ENCODE results near the gene TPST2.

The TPST2 gene

DNA sequence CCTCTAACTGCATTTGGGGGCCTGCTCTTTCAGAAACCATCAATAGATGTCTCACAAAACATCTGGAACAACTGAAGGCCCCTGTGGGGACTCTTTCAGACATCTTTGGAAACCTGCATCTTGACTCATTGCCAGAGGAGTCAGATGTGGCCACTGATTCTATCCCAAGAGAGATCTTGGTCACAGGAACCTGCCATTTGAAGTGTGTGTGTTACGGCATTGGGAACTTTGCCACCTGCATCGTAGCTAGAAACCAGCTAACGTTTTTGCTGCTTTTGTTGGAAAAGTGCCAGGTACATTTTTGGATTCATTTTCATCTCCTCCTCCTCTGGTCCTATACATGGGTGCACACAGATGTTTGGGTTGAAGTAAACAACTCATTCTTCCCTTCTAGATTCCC is 101.9 kb downstream of the TPST2 start:
- no peak for DNase-seq

DNA sequence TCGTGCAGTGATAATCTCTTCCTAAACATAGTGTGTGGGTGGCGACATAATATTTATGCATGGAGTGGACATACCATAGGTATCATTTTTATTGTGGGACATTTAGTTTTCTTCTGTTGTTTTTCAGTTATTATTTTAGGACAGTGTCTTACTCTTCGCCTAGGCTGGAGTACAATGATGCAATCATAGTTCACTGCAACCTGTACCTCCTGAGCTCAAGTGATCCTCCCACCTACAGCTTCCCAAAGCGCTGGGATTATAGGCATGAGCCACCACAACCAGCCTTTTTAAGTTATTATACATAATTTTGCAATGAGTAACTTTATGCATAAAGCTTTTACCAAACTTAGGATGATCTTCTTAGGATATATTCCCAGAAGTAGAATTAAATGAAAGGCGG is 103.5 kb downstream of the TPST2 start:
- no peak for DNase-seq

DNA sequence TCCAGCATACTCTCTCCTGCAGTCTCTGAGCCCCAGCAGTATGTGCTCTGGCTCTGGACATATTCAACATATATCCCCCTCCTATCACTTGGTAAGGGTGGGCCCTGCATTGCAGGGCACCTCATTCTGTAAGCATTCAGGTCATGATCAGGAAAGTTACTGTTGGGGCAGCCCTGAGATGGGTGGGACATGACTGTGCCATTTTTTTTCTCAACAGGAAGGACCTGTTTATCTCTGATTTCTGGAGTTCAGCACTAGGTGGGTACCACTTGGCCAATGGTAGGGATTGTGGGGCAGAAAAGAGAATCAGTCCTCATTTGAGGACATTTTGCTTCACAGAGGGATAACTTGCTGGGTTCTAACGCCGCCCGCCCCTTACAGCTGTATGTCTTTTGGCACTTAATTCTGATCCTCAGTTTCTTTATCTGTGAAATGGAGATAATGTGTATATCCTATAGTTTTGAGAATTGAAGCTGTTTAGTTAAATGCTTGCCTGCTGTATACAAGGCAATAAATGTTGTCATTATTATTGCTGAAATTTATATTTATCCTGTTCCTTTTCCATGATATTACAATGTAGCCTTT is 104.0 kb downstream of the TPST2 start:
- DNase-seq = no peak

DNA sequence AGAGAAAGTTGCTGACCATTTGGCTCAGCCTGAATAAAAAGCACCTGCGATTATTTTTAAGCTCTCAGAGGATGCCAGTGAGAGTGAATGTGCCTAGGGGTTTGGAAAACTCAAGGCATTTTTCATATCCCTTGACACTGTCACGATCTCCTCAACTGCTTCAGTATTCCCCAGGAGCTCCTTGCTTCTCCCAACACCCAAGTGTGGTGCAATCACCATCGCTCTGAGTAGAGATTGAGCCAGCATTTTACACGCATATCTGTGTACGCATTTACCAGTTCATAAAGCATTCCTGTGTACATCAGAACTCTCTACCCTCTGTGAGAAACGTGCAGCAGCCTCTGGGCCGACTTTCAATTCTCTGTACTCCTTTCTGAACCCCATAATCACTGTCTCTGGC is 104.9 kb downstream of the TPST2 start:
- DNase-seq = no peak

DNA sequence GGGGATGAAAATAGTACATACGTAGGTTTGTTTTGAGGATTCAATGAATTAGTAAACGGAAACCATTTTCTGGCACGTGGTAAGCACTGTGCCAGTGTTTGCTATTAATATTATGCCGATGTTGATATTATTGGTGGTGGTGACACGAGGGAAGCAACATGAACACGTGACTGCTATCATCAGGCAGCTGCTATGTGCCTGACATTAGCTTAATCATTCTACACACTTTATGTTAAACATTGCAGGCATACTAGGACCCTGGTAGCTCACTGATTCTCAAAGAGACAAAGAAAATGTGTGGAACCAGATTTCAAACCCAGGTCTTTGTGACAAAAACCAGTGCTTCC is 105.6 kb downstream of the TPST2 start:
- no peak for DNase-seq

DNA sequence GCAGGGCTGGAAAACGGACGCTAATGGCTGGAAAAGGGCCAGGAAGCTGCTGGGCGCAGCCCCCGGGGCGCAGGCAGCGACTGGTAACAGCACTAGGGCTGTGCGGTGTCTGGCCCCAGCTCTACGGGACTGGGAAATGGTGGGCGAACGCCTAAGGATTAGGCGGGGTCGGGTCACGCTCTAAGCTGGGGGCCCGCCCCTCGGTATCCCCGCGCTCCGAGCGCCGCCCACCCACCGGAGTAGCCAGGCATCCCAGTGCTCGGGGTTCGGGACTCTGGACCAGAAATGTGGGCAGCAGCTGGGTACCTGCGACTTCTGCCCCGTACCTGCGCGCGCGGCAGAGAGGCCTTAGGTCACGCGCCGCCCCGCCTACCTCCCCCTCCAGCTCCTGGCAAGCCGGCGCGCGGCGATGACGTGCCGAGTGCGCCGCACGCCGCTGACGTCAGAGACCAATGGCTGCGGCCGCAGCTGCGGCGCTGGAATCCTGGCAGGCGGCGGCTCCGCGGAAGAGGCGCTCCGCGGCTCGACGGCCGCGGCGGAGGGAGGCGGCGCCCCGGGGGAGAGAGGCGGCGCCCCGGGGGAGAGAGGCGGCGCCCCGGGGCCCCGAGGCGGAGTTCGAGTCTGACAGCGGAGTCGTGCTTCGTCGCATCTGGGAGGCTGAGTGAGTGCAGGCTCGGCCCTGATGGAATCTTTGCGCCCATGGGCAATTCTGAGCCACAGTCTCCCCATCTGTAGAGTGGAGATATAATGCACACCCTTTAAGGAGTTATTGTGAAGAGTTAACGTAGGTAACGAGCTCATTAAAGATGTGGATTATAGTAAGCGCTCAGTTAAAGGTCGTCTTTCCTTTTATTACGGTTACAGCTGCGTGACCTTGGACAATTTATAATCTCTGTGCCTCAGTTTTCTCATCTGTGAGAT is 106.2 kb downstream of the TPST2 start, which contains the start of the genes HPS4 and SRRD:
HPS4 (minus strand) TSS at position 345 of the 921 bp plus-strand sequence. CDS start 2,021 bp downstream, outside the sequence.
SRRD (plus strand) TSS at position 439 of the 921 bp plus-strand sequence; CDS start at position 453, 14 bp downstream.
- DNase-seq = peak; percentile 61 to 91

DNA sequence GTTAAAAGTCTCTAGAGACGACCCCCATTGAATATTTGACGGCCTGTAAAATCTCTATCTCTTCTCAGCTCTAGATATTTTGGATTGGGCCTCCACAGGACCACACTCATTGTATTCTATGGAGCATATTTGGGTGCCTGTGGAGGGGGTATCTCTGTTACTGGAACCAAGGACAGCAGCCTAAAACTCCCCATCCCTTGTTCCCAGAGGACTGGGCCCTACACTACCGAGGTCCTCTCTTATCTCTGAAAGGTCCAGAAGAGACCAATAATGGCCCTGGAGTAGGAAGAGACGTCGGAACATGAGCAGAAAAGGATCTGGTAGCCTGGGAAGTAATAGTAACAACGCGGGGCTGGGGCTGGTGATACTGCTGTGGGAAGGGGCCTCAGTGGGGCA is 106.9 kb downstream of the TPST2 start:
- no peak for DNase-seq

DNA sequence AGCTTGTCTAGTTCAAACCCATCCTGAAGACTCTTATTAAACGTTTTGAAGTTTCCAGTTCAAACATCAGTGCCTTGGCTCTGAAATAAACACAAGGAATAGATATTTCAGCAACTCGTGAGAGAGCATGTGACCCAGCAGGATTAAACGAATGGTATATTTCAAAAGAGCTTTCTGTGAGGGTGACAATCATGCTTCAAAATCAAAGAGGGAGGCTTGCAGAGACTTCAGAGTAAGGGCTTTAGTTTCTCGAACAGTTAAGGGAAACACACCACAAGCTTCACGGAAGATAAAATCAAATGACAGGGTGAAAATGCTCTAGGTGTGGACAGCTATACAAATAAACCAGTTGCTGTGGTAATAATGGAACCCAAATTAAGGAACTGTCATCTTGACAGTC is 107.8 kb downstream of the TPST2 start:
- no peak for DNase-seq

DNA sequence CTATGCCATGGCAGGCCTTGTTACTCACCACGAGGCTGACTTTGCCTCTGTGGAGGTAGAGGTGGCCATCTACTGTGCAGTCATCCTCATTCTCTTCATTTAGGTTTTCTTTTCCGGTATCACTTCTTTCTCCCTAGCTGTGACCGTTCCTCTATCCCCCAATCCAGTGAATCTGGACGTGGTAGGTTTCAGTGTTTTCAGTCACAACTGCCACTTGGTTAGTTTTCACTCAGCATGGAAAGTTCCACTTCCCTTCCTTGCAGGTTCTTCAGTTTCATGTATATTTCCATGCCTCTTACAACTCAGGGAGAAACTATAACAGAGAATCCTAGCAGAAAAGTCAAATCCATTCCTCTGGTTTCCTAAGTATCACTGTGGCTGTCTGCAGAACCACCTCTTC is 108.2 kb downstream of the TPST2 start:
- no peak for DNase-seq

DNA sequence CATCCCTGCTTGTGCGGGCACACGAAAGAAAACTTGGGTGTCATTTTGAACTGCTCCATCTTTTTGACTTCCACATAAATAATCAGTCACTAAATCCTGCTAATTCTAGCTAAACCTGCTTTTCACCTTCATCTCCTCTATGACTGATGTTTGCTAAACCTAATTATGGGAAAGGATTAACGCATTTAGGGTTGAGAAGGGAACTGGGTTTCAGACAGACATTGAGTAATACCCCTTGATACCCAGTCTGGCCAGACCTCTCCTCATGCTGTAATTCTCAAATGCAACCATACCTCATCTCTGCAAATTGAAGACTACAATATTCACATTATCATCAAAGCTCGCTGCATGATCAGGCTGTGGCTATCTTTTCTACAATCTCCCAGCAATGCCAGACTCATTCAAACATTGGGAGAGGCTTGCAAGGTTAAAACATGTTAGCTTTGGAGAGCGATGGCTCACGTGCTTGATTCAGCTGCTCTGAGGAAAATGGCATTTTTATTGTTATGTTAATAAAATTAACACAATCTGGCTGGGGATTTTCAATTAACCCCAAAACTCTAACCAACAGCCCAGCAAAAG is 108.7 kb downstream of the TPST2 start:
- no peak for DNase-seq

DNA sequence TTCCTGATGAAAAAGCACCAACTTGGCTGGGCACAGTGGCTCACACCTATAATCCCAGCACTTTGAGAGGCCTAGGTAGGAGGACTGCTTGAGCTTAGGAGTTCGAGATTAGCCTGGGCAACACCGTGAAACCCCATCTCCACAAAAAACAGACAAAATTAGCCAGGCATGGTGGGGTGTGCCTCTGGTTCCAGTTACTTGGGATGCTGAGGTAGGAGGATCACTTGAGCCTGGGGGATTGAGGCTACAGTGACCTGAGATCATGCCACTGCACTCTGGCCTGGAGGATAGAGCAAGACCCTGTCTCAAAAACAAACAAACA is 109.4 kb downstream of the TPST2 start:
- DNase-seq = no peak

DNA sequence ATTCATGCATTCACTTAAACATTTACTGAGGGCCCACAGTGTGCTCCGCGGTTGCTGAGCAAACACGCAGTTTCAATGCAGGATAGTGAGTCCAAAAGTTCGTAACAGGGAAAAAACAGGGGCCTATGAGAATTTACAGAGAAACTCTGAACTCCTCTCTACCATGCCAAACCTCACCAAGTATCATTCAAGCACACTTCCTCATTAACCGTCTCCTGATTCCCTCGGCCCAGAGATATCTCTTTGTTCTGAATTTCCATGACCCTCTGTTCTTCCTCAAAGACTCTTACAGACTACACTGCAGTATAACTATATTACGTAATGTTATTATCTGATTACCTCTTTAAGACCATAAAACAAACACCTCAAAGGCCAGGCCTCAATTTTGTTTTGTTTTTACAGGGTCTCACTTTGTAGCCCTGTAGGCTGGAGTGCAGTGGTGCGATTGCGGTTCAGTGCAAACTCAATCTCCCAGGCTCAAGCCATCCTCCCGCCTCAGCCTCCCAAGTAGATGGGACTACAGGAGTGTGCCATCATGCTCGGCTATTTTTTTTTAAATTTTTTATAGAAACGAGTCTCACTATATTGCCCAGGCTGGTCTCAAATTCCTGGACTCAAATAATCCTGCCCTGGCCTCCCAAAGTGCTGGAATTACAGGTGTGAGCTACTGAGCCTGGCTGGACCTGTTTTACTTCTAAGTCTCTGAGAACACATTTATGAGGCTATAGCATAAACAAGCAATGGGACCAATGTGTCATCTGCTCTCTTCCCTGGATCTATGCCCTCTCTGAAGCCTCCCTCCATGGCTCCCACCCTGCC is 109.9 kb downstream of the TPST2 start:
- DNase-seq = no peak

DNA sequence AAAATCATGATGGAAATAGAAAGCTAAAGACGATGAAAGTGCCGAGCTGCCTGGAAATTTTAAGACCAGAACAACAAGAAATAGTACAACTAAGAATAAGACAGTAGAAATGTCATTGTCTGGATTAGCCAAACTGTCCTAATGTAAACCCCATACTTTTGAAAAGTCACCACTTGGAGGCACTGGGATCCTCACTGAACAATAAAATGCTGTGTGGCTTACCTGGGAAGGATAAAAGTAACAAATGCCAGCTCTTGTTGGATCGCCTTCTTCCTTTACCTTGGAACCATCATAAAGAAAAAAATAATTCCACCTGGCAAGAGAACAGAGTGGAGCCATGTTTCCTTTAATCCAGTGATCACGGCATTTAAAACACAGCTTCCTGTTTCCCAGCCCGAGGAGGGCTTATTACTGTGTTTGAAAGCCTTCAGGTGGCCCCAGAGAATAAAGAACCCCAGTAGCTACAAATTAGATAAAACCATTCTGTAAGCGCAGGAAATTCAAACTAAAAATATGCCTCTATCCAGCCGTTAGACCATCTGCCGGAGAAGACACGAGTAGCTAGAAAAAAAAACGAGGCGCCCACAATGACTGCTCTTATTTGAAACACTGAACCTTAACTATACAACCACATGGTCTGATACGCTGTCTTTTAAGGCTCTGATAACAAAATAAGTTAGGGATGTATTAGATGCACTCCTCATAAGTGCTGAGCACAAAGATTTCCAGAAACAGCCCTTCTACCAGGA is 110.7 kb downstream of the TPST2 start:
- DNase-seq = no peak

DNA sequence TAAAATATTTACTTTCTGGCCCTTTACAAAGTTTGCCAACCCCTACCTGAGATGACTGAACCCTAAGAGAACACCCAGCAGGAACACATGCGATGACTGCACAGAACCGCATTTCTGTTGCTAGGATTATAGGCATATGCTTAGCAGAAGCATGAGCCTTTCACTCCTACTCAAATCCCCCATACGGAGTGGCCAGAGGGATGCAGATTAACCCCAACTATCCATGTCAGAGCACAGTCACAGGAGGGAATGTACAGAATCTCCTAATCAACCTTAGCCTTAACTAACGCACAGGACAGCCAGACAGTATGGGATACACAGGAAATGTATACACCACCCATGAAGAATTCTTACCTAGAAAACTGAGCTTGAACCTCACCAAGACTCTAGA is 112.6 kb downstream of the TPST2 start:
- no peak for DNase-seq

DNA sequence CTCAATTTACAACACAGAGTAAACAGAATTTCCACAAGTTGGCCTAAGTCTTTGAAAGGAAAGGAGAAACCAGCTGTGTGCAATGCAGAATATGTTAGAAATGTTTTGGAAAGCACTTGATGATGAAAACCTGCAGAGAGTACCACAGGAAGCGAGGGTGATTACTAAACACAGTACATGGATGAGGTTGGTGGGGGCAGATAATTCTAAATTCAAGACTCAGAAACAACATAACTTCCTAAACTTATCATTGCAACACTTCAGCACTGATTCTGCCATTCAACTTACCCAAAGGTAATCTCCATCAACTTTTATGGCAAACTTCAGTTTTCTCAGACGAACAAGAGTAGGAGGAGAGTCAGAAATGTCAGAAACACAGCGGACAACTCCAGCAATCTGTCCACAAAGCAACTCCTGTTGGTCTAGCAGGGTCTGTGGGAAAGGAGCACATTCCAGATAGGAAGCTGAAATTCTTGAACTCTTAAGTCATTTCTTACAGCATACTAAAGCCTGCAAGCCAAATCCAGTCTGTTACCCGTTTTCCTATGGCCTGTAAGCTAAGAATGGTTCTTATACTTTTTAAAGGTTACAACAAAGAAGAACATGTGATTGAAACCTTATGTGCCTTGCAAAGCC is 113.1 kb downstream of the TPST2 start:
- no peak for DNase-seq

DNA sequence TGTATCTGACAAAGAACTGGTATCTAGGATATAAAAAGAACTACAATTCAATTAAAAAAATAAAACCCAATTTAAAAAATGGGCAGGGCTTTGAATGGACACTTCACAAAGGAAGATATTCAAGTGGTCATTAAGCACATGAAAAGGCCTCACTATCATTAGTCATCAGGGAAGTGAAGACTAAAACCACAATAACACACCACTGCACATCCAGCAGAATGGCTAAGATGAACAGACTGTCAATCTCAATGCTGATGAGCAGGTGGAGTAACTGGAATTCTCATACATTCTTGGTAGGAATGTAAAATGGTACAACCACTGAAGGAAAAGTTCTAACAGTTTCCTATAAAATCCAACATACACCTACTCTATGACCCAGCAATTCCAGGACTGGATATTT is 115.2 kb downstream of the TPST2 start:
- DNase-seq = no peak

Data from NCI-H446 (cell line).